Activated T-helper 1 cell treated with anti-CD3 and anti-CD28 coated beads, Interleukin-12 subunit alpha, Interleukin-12 subunit beta, Interleukin-2, Interleukin-4 antibody, amounts not matched to agents 30 ng/mL and 10 ng/mL and 1 ng/mL, durations not matched to agents 14 hours and 24 hours and 36 hours (primary cell): Measurements from ENCODE around the gene MAP3K5. TPM values are rescaled to one million over a fixed set of nuclear protein-coding genes. Genes with fewer than 3 reads are reported as not detected.
A peak's percentile ranks its signal among the peaks of the same experiment; 100 is the strongest.
"Not testable (repeated sequence)": the region's sequence is repeated elsewhere in the genome, so short reads cannot be mapped to it uniquely, and the experiment has no call there.

Source experiments
- DNase-seq: peaks from one replicate; pipeline ENCODE4 v3.0.0; 2021; ENCODE audit warnings: low spot score
- H3K27ac Mint-ChIP-seq: one replicate; pipeline ENCODE4 v1.8.0; 2021; ENCODE audit warnings: mild to moderate bottlenecking, mixed read lengths
- H3K27me3 Mint-ChIP-seq: one replicate; pipeline ENCODE4 v1.8.0; 2022; ENCODE audit warnings: mild to moderate bottlenecking, moderate library complexity, mixed read lengths; ENCODE audit not compliant: insufficient read depth
- H3K36me3 Mint-ChIP-seq: one replicate; pipeline ENCODE4 v1.8.0; 2021; ENCODE audit warnings: low read depth, mixed read lengths
- H3K4me1 Mint-ChIP-seq: one replicate; pipeline ENCODE4 v1.8.0; 2021; ENCODE audit warnings: low read depth, mixed read lengths
- H3K4me3 Mint-ChIP-seq: one replicate; pipeline ENCODE4 v1.8.0; 2021; ENCODE audit warnings: mild to moderate bottlenecking, moderate library complexity, mixed read lengths
- H3K9me3 Mint-ChIP-seq: one replicate; pipeline ENCODE4 v1.8.0; 2021; ENCODE audit warnings: mixed read lengths
- intact Hi-C: fragments of 100-400 bp; cut with micrococcal nuclease; formaldehyde crosslinking; loops from one replicate; pipeline ENCODE4 v1.15.1; 2024
- total RNA-seq: library from RNA; stranded (reverse); gene quantifications from 2 replicates; pipeline ENCODE4 v1.2.3, GENCODE V29; 2022

MAP3K5 gene
- total RNA-seq, 1 donor from 2014 or later, result 12.2 TPM

DNA sequence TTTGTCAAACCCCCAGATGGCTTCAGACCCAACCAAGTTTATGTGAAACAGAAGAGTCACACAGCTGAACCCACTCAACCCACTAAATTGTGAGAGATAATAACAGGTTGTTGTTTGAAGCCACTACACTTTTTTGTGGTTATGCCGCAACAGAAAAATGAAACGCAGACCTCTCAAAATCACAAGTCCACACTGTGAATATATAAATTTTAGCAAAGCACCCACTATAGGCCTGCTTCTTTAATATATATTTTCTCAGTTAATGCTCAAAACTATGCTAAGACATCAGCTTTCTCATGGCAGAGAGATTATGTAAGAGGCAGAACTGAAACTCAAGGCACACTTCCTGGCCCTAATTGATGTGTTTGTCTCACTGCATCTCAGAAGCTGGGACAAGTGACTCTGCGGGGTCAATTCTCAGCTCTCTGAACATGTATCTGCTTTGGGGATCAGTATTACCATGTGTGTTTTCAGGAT is 27.7 kb downstream of the MAP3K5 start:
- peaks cover 5% of the 10 kb centered on the region for H3K9me3 Mint-ChIP-seq
- no peak for DNase-seq
- H3K27me3 Mint-ChIP-seq, result no peaks in the 10 kb centered on the region
- peaks cover 81% of the 10 kb centered on the region for H3K4me1 Mint-ChIP-seq
- peak overlapping the region; percentile 73 for H3K27ac Mint-ChIP-seq
- peaks cover 4% of the 10 kb centered on the region for H3K36me3 Mint-ChIP-seq
- intact Hi-C loops, result loop anchor here (1.0 to 5.0 kb wide), 3 partner anchors 10 to 42 kb away; no protein-coding TSS in a partner anchor
- H3K4me3 Mint-ChIP-seq, result peak overlapping the region; percentile 19

- Mint-ChIP-seq H3K36me3 (peaks cover 1% of the 10 kb centered on the region), H3K4me3 (peak overlapping the region; percentile 9), H3K27me3 (no peaks in the 10 kb centered on the region), H3K9me3 (peaks cover under 1% of the 10 kb centered on the region), H3K4me1 (peaks cover 76% of the 10 kb centered on the region), H3K27ac (peak overlapping the region; percentile 73)
- intact Hi-C loops, result loop anchor here (1.0 to 5.0 kb wide), 3 partner anchors 10 to 42 kb away; no protein-coding TSS in a partner anchor
- DNase-seq, result no peak
Observed at GRCh38 chr6:136763716-136764516, 28.4 kb downstream of the MAP3K5 start.

DNA sequence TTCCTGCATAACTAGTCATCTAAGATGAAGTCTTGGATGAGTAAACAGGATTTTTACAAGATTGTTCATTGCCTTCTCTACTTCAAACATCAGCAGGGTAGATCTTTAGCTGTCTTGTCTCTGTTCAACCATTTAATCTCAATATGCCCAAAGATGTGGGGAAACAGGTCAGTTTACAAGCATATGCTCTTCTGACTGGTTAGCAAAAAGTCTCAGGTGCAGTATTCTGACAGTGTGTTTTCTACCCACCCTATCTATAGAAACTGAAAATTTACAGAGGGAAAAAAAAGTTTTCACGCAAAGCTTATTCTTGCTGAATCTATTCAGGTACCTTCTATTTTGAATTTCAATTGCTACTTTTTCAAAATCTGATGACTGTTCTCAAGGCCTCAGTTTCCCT is 29.0 kb downstream of the MAP3K5 start:
- no peaks in the 10 kb centered on the region for H3K9me3 Mint-ChIP-seq
- peak overlapping the region; percentile 25 for H3K4me3 Mint-ChIP-seq
- H3K27me3 Mint-ChIP-seq, result no peaks in the 10 kb centered on the region
- peak overlapping the region; percentile 2 for H3K27ac Mint-ChIP-seq
- DNase-seq, result no peak
- peaks cover 73% of the 10 kb centered on the region for H3K4me1 Mint-ChIP-seq
- H3K36me3 Mint-ChIP-seq, result no peaks in the 10 kb centered on the region
- intact Hi-C loops, result loop anchor here (5.0 kb wide), 1 partner anchor 41 kb away; no protein-coding TSS in a partner anchor

GRCh38 chr6:136762022-136762975 is 30.0 kb downstream of the MAP3K5 start:
- Mint-ChIP-seq H3K36me3 (peaks cover under 1% of the 10 kb centered on the region), H3K27me3 (no peaks in the 10 kb centered on the region), H3K4me3 (peak overlapping the region; percentile 69), H3K27ac (peak overlapping the region; percentile 59), H3K4me1 (peaks cover 66% of the 10 kb centered on the region), H3K9me3 (no peaks in the 10 kb centered on the region)
- intact Hi-C loops, result loop anchor here (5.0 kb wide), 1 partner anchor 40 kb away; no protein-coding TSS in a partner anchor
- DNase-seq, result no peak

GRCh38 chr6:136761227-136761922 is 30.9 kb downstream of the MAP3K5 start:
- no peaks in the 10 kb centered on the region for H3K27me3 Mint-ChIP-seq
- no peak for DNase-seq
- peak overlapping the region; percentile 69 for H3K4me3 Mint-ChIP-seq
- intact Hi-C loops, result loop anchor here (1.0 to 5.0 kb wide), 3 partner anchors 8 to 39 kb away; no protein-coding TSS in a partner anchor
- no peaks in the 10 kb centered on the region for H3K9me3 Mint-ChIP-seq
- H3K4me1 Mint-ChIP-seq, result peaks cover 67% of the 10 kb centered on the region
- peak overlapping the region; percentile 59 for H3K27ac Mint-ChIP-seq
- H3K36me3 Mint-ChIP-seq, result peaks cover 8% of the 10 kb centered on the region

GRCh38 chr6:136760781-136761180 is 31.5 kb downstream of the MAP3K5 start:
- DNase-seq, H3K36me3 Mint-ChIP-seq, H3K9me3 Mint-ChIP-seq, H3K27me3 Mint-ChIP-seq: not testable (repeated sequence)
- intact Hi-C loops, result loop anchor here (1.0 to 5.0 kb wide), 3 partner anchors 7 to 38 kb away; no protein-coding TSS in a partner anchor
- H3K27ac Mint-ChIP-seq, result peak overlapping the region; percentile 56
- H3K4me1 Mint-ChIP-seq, result peaks cover 67% of the 10 kb centered on the region
- H3K4me3 Mint-ChIP-seq, result peak overlapping the region; percentile 69

DNA sequence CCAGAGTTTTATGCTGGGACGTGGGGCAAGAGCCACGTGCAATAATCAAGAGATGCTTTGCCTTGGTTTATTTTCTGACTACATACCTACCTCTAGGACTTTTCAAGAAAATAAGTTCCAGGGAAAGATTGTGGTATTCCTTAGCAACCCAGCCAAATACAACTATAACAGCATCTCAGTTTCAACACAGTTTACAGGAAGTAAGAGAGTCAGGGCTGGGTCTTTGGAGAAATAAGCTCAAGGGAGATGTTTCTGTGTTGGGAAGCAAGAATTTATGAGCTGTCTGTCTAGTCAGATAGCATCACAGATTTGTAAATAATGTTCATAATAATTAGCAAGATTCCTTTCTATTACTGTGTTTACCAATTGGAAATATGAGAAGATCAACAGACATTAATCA is 35.1 kb downstream of the MAP3K5 start:
- H3K4me3 Mint-ChIP-seq, result no peak overlapping the region
- no peak for DNase-seq
- intact Hi-C loops, result no loop called here
- H3K27me3 Mint-ChIP-seq, result no peaks in the 10 kb centered on the region
- peaks cover 67% of the 10 kb centered on the region for H3K4me1 Mint-ChIP-seq
- no peaks in the 10 kb centered on the region for H3K9me3 Mint-ChIP-seq
- H3K36me3 Mint-ChIP-seq, result peaks cover 11% of the 10 kb centered on the region
- no peak overlapping the region for H3K27ac Mint-ChIP-seq

GRCh38 chr6:136754820-136755219 is 37.5 kb downstream of the MAP3K5 start:
- Mint-ChIP-seq H3K4me1 (peaks cover 73% of the 10 kb centered on the region), H3K4me3 (no peak overlapping the region), H3K36me3 (peaks cover 14% of the 10 kb centered on the region), H3K9me3 (no peaks in the 10 kb centered on the region), H3K27me3 (no peaks in the 10 kb centered on the region), H3K27ac (peak overlapping the region; percentile 41)
- DNase-seq, result no peak
- intact Hi-C loops, result loop anchor here (5.0 kb wide), 1 partner anchor 462 kb away; the partner anchor contains the start of gene IFNGR1

- H3K27ac Mint-ChIP-seq, result peak overlapping the region; percentile 74
Observed at GRCh38 chr6:136753624-136754023, 38.7 kb downstream of the MAP3K5 start.

GRCh38 chr6:136752554-136752953 is 39.7 kb downstream of the MAP3K5 start:
- intact Hi-C loops, result loop anchor here (5.0 kb wide), 1 partner anchor 465 kb away; the partner anchor contains the start of gene IFNGR1
- no peaks in the 10 kb centered on the region for H3K27me3 Mint-ChIP-seq
- peaks cover 16% of the 10 kb centered on the region for H3K36me3 Mint-ChIP-seq
- peaks cover 92% of the 10 kb centered on the region for H3K4me1 Mint-ChIP-seq
- H3K4me3 Mint-ChIP-seq, result peak overlapping the region; percentile 75
- H3K27ac Mint-ChIP-seq, result peak overlapping the region; percentile 87
- no peak for DNase-seq
- H3K9me3 Mint-ChIP-seq, result no peaks in the 10 kb centered on the region

More at GRCh38 chr6:136753624-136754023, 38.7 kb downstream of the MAP3K5 start:
- peaks cover 14% of the 10 kb centered on the region for H3K36me3 Mint-ChIP-seq
- intact Hi-C loops, result loop anchor here (1.0 to 5.0 kb wide), 2 partner anchors 8 to 464 kb away; partner anchors contain the start of gene IFNGR1
- peak overlapping the region; percentile 41 for H3K4me3 Mint-ChIP-seq
- H3K27me3 Mint-ChIP-seq, result no peaks in the 10 kb centered on the region
- peaks cover 82% of the 10 kb centered on the region for H3K4me1 Mint-ChIP-seq
- H3K9me3 Mint-ChIP-seq, result no peaks in the 10 kb centered on the region
- peak; percentile 71 for DNase-seq

GRCh38 chr6:136751991-136752390 is 40.3 kb downstream of the MAP3K5 start:
- peaks cover 12% of the 10 kb centered on the region for H3K36me3 Mint-ChIP-seq
- H3K4me1 Mint-ChIP-seq, result peaks cover 93% of the 10 kb centered on the region
- intact Hi-C loops, result loop anchor here (1.0 to 5.0 kb wide), 6 partner anchors 12 to 465 kb away; partner anchors contain the start of genes IFNGR1 and MAP3K5
- peak overlapping the region; percentile 75 for H3K4me3 Mint-ChIP-seq
- H3K27ac Mint-ChIP-seq, result peak overlapping the region; percentile 87
- H3K9me3 Mint-ChIP-seq, result no peaks in the 10 kb centered on the region
- no peaks in the 10 kb centered on the region for H3K27me3 Mint-ChIP-seq
- no peak for DNase-seq
